ENCODE data around the gene MROH8.

MROH8 gene

GRCh38 chr20:37111926-37112455 is 67.4 kb downstream of the MROH8 start:
- H3K4me1 ChIP-seq (ENCODE audit: insufficient read depth, low read length), result no peaks in the 10 kb centered on the region
- DNase-seq (no peak), ATAC-seq (ENCODE audit: insufficient read depth, low read depth) (no peak)
- no peak overlapping the region for H3K9ac ChIP-seq (ENCODE audit: low read depth, low read length)
- no peak overlapping the region for H3K4me3 ChIP-seq (ENCODE audit: low read depth in 1 of 2, low read length in 2 of 2)
- no peaks in the 10 kb centered on the region for H4K20me1 ChIP-seq (ENCODE audit: insufficient read depth, low read length)
- H3K9me3 ChIP-seq (ENCODE audit: insufficient read depth, low read length, severe bottlenecking), result no peaks in the 10 kb centered on the region
- no peak overlapping the region for H3K4me2 ChIP-seq (ENCODE audit: insufficient read depth, low read length)
- no peak overlapping the region for H2AFZ ChIP-seq (ENCODE audit: low read depth, low read length)
- no peak for TF ChIP-seq CTCF (IDR thresholded peaks at IDR 0.05; ENCODE audit: borderline replicate concordance, extremely low read depth, low read length, poor library complexity, severe bottlenecking)
- H3K27me3 ChIP-seq (ENCODE audit: insufficient read depth, low read length, poor library complexity), result no peaks in the 10 kb centered on the region
- H3K27ac ChIP-seq (ENCODE audit: low read length), result no peak overlapping the region
- H3K36me3 ChIP-seq (ENCODE audit: insufficient read depth, low read length), result no peaks in the 10 kb centered on the region
- no peaks in the 10 kb centered on the region for H3K79me2 ChIP-seq (ENCODE audit: insufficient read depth, low read length)

- Histone ChIP-seq H3K9ac (ENCODE audit: low read depth, low read length) (no peak overlapping the region), H2AFZ (ENCODE audit: low read depth, low read length) (no peak overlapping the region), H3K4me1 (ENCODE audit: insufficient read depth, low read length) (no peaks in the 10 kb centered on the region), H3K27me3 (ENCODE audit: insufficient read depth, low read length, poor library complexity) (no peaks in the 10 kb centered on the region), H3K4me3 (ENCODE audit: low read depth in 1 of 2, low read length in 2 of 2) (no peak overlapping the region), H3K36me3 (ENCODE audit: insufficient read depth, low read length) (no peaks in the 10 kb centered on the region), H3K4me2 (ENCODE audit: insufficient read depth, low read length) (no peak overlapping the region), H3K79me2 (ENCODE audit: insufficient read depth, low read length) (no peaks in the 10 kb centered on the region), H3K27ac (ENCODE audit: low read length) (no peak overlapping the region), H4K20me1 (ENCODE audit: insufficient read depth, low read length) (no peaks in the 10 kb centered on the region), H3K9me3 (ENCODE audit: insufficient read depth, low read length, severe bottlenecking) (no peaks in the 10 kb centered on the region)
- ATAC-seq (ENCODE audit: insufficient read depth, low read depth), result no peak
- no peak for DNase-seq
- no peak for TF ChIP-seq EZH2 (IDR thresholded peaks at IDR 0.05; ENCODE audit: borderline replicate concordance, low read depth, low read length, severe bottlenecking)
- no peak for TF ChIP-seq CTCF (IDR thresholded peaks at IDR 0.05; ENCODE audit: borderline replicate concordance, extremely low read depth, low read length, poor library complexity, severe bottlenecking)
These were observed 70.7 kb downstream of the MROH8 start for GRCh38 chr20:37108676-37109075.

GRCh38 chr20:37102571-37102970 is 76.8 kb downstream of the MROH8 start:
- H2AFZ ChIP-seq (ENCODE audit: low read depth, low read length), result no peak overlapping the region
- ATAC-seq (ENCODE audit: insufficient read depth, low read depth) (no peak), DNase-seq (no peak)
- H3K4me3 ChIP-seq (ENCODE audit: low read depth in 1 of 2, low read length in 2 of 2), result no peak overlapping the region
- no peak for TF ChIP-seq EZH2 (IDR thresholded peaks at IDR 0.05; ENCODE audit: borderline replicate concordance, low read depth, low read length, severe bottlenecking)
- H3K9ac ChIP-seq (ENCODE audit: low read depth, low read length), result no peak overlapping the region
- no peaks in the 10 kb centered on the region for H3K36me3 ChIP-seq (ENCODE audit: insufficient read depth, low read length)
- H4K20me1 ChIP-seq (ENCODE audit: insufficient read depth, low read length), result no peaks in the 10 kb centered on the region
- H3K4me2 ChIP-seq (ENCODE audit: insufficient read depth, low read length), result no peak overlapping the region
- H3K79me2 ChIP-seq (ENCODE audit: insufficient read depth, low read length), result no peaks in the 10 kb centered on the region
- H3K27me3 ChIP-seq (ENCODE audit: insufficient read depth, low read length, poor library complexity), result no peaks in the 10 kb centered on the region
- H3K4me1 ChIP-seq (ENCODE audit: insufficient read depth, low read length), result no peaks in the 10 kb centered on the region
- H3K27ac ChIP-seq (ENCODE audit: low read length), result no peak overlapping the region
- no peaks in the 10 kb centered on the region for H3K9me3 ChIP-seq (ENCODE audit: insufficient read depth, low read length, severe bottlenecking)

- TF ChIP-seq EZH2 (IDR thresholded peaks at IDR 0.05; ENCODE audit: borderline replicate concordance, low read depth, low read length, severe bottlenecking) (no peak), CTCF (IDR thresholded peaks at IDR 0.05; ENCODE audit: borderline replicate concordance, extremely low read depth, low read length, poor library complexity, severe bottlenecking) (no peak)
- Histone ChIP-seq H3K9ac (ENCODE audit: low read depth, low read length) (peak overlapping the region; percentile 72), H3K9me3 (ENCODE audit: insufficient read depth, low read length, severe bottlenecking) (no peaks in the 10 kb centered on the region), H3K4me3 (ENCODE audit: low read depth in 1 of 2, low read length in 2 of 2) (peak overlapping the region; percentile 46 to 60; a peak in 3 of 4 replicates), H3K27me3 (ENCODE audit: insufficient read depth, low read length, poor library complexity) (no peaks in the 10 kb centered on the region), H3K27ac (ENCODE audit: low read length) (peak overlapping the region; percentile 99), H4K20me1 (ENCODE audit: insufficient read depth, low read length) (peaks cover 8% of the 10 kb centered on the region; the same call in 1 of the 2 replicates), H2AFZ (ENCODE audit: low read depth, low read length) (peak overlapping the region; percentile 99), H3K36me3 (ENCODE audit: insufficient read depth, low read length) (peaks cover 35% of the 10 kb centered on the region), H3K79me2 (ENCODE audit: insufficient read depth, low read length) (peaks cover 43% of the 10 kb centered on the region), H3K4me1 (ENCODE audit: insufficient read depth, low read length) (peaks cover 45% of the 10 kb centered on the region), H3K4me2 (ENCODE audit: insufficient read depth, low read length) (peak overlapping the region; percentile 75)
- peak; percentile 30 for DNase-seq
- ATAC-seq (ENCODE audit: insufficient read depth, low read depth), result no peak
These were observed 82.8 kb downstream of the MROH8 start for GRCh38 chr20:37096415-37097041.

Measured in DND-41 (cell line).